ENCODE data around the gene C2orf76. TPM values are rescaled to one million over a fixed set of nuclear protein-coding genes. Genes with fewer than 3 reads are reported as not detected.
A peak's percentile ranks its signal among the peaks of the same experiment; 100 is the strongest.
"Not testable (repeated sequence)": the region's sequence is repeated elsewhere in the genome, so short reads cannot be mapped to it uniquely, and the experiment has no call there.

C2orf76 gene
- polyA plus RNA-seq, 4 donors: 20.8 to 27.1 (median 26.1) TPM

DNA sequence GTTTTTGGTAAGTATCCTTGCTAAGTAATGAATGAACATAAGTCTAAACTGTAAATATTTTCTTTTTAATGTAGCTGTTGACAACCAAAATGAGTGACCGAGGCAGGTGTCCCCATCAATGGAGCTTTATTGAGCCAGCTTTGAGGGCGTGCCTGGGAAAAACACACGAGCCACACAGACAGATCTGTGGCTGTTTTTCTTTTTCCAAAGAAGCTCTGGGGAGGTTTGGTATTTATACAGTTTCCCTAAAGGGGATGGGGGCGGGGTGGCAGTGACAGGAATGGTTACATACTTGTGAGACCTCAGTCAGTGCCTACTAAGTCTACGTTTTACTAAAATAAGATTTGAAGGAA is 11.3 kb upstream of the C2orf76 start:
- DNase-seq (ENCODE audit: low read depth in 4 of 4, low spot score in 3 of 4): no peak

DNA sequence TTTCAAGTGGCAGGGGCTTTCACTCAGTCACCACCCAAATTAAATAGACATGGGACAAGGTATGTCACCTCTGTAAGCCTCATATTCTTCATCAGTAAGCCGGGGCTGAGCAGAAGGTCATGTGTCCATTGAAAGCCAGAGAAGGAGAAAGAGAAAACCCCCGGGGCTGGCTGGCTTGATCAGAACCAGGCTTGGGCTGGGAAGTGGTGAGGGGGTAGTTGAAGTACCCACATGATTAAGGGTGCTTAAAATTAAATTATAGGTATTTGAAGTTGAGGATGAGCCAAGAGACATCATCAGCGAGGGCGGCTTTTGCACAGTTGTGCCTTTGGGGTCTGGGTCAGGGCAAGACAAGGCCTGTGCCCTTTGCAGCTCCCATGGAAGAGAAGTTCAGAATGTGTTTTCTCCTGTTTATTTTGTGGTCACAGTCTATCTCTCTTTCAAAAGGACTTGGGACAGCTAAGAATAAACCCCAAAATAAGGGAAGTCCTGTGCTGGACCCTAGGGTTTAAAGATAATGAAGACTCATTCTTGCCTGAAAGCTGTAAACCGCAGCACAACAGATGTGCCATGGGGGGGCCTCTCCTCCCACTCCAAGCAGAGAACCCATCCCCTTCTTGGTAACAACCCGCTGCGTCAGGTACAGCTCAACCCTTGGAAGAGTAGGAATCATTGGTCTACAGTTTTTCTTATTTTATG is 10.8 kb upstream of the C2orf76 start:
- no peak for DNase-seq (ENCODE audit: low read depth in 4 of 4, low spot score in 3 of 4)

DNA sequence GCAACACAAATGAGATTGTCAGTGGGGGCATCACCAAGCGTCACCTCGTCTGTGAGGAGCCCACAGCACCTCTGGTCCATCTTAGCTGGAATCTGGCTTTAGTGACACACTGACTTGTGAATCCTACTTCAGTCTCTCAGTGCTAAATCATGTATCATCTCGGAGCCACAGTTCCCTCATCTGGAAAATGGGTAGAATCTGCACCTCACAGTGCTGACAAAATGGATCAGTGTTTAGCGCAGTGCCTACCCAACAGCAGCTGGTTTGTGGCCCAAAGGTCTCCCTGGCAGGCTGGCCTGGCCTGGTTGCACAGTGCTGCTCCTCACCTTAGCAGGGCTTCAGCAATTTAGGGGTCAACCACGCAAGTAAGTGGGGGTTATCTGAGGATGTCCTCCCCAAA is 10.2 kb upstream of the C2orf76 start:
- DNase-seq (ENCODE audit: low read depth in 4 of 4, low spot score in 3 of 4): no peak

GRCh38 chr2:119376406-119376805 is 9.8 kb upstream of the C2orf76 start:
- not testable (repeated sequence) for DNase-seq (ENCODE audit: low read depth in 4 of 4, low spot score in 3 of 4)

DNA sequence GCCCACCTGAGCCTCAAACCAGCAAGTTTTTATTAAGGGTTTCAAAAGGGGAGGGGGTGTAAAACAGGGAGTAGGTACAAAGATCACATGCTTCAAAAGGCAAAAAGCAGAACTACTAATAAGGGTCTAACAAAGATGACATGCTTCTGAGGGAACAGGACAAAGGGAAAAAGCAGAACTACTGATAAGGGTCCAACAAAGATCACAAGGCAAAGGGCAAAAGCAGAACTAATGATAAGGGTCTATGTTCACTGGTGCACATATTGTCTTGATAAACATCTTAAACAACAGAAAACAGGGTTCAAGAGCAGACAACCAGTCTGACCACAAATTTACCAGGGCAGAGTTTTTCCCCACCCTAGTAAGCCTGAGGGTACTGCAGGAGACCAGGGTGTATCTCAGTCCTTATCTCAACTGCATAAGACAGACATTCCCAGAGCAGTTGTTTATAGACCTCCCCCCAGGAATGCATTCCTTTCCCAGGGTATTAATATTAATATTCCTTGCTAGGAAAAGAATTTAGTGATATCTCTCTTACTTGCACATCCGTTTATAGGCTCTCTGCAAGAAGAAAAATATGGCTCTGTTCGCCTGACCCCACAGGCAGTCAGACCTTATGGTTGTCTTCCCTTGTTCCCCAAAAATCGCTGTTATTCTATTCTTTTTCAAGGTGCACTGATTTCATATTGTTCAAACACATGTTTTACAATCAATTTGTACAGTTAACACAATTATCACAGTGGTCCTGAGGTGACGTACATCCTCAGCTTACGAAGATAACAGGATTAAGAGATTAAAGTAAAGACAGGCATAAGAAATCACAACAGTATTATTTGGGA is 7.5 kb upstream of the C2orf76 start:
- DNase-seq (ENCODE audit: low read depth in 4 of 4, low spot score in 3 of 4): not testable (repeated sequence)

DNA sequence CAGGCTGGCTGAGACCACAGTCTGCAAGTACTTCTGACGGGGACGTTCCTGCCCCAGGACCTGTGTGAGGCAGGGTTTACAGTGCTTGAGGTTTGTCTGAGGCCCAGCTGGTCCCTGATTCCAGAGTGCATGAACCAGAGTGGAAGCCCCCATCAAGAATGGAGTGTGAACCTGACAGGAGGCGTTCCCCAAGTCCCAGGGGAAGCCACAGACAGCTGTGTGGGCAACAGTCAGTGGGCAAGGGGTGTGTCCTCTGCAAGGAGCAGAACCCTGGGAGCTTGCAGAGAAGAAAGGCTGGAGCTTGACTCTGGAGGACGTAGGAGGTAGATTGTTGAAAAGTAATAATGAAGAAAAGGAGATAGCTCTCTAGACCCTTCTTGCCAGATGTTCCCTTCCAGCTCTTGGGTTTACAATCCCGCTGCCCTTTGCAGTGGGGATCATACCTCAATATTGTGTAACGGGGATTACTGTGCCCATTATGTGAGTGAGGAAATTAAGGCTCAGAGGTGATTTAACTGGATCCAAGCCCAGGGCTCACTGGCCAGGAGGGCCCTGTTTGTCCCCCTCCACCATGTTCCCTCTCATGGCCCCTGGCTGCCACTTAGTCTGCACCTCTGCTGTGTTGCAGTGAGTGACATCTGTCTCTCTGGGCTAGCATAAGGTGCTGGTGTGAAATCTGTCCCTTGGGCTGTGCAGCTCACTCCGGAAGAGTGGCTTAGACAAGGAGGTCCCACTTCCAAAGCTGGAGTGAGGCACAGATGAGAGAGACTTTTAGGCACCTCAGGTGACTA is 6.3 kb upstream of the C2orf76 start:
- DNase-seq (ENCODE audit: low read depth in 4 of 4, low spot score in 3 of 4): no peak

- no peak for DNase-seq (ENCODE audit: low read depth in 4 of 4, low spot score in 3 of 4)
Measured at GRCh38 chr2:119371111-119371510, 4.5 kb upstream of the C2orf76 start.

DNA sequence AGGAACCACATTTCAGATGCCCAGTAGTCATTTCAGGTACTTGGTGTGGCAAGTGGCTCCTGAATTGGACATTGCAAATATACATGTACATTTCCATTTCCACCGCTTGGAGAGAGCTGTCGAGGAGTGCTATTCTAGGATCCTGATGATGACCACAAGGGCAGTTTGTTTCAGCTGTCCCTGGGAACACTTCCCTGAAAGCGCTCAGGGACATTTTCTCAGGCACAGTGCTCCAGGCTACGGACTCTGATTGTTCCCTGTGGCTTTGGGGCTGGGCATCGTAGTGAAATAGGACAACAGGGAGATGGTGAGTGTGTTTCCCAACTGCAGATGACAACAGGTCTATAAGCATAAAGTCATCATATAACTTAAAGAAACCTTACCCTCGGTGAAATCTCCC is 3.2 kb upstream of the C2orf76 start:
- no peak for DNase-seq (ENCODE audit: low read depth in 4 of 4, low spot score in 3 of 4)

DNA sequence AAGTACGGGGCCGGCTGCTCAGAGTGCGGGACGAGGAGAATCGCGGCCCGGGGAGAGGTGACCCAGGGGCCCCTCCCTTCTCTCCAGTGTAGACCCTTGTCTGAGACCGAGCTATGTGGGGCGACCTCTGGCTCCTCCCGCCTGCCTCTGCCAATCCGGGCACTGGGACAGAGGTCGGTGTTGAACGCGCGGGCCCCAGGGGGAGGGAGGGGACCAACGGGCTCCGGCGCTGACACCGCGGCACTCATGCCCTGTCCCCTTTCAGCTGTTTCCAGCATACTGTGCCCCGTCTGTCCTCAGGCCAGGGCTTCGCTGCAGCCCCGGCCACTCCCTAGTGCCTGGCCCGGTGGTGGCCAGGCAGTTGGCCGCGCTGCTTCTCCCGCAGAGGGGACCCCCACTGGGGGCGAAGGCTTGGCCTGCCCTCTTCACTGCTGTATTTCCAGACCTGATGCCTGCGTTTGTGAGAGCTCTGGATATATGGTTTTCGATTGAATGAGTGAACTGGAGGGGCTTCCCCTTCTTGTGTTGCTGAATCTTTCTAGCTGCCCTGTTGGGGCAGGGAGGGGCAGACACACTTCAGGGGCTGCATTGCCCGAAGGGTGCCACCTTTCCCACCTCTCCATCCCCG is 952 bp upstream of the C2orf76 start:
- DNase-seq (ENCODE audit: low read depth in 4 of 4, low spot score in 3 of 4): peak in 1 of 4 donors; percentile 25

- peak in 1 of 4 donors; percentile 49 for DNase-seq (ENCODE audit: low read depth in 4 of 4, low spot score in 3 of 4)
Measured at GRCh38 chr2:119366161-119366648, 429 bp downstream of the C2orf76 start.

GRCh38 chr2:119365436-119365835 is 1.2 kb downstream of the C2orf76 start:
- no peak for DNase-seq (ENCODE audit: low read depth in 4 of 4, low spot score in 3 of 4)

DNA sequence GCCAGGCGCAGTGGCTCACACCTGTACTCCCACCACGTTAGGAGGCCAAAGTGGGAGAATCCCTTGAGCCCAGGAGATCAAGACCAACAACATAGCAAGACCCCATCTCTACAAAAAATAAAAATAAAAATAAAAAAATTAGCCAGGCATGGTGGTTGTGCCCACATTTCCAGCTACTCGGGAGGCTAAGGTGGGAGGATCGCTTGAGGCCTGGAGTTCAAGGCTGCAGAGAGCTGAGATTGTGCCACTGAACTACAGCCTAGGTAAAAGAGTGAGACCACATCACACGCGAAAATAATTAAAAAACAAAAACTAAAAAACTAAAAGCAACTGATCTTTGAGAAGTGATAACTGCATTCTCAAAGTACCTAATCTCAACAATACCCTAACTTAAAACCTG is 1.8 kb downstream of the C2orf76 start:
- no peak for DNase-seq (ENCODE audit: low read depth in 4 of 4, low spot score in 3 of 4)

DNA sequence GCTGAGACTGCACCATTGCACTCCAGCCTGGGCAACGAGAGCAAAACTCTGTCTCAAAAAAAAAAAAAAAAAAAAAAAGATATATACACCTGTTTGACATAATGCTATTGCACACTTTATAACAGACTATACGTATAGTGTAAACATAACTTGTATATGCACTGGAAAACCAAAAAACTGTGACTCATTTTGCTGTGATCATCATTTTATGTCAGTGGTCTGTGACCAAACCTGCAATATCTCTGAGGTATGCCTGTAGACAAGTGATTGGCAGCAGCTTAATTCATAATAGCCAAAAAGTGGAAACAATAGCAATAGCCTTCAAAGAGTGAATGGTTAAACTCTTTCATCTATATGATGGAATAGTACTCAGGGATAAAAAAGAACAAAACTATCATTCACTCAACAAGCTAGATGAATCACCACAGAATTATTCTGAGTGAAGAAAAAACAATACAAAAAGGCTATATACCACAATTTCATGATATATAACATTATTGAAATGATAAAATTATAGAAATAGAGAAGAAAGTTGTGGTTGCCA is 6.1 kb downstream of the C2orf76 start:
- no peak for DNase-seq (ENCODE audit: low read depth in 4 of 4, low spot score in 3 of 4)

DNA sequence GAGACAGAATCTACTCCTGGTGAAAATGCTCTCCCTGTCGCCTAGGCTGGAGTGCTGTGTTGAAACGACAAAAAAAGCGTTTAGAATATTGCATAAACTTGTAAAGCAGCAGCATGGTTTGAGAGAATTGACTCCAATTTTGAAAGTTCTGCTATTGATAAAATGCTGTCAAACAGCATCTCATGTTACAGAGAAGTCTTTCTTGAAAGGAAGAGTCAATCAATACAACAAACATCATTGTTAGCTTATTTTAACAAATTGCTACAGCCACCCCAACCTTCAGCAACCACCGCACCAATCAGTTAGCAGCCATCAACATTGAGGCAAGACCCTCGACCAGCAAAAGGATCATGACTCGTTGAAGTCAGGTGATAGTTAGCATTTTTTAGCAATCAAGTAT is 6.9 kb downstream of the C2orf76 start:
- DNase-seq (ENCODE audit: low read depth in 4 of 4, low spot score in 3 of 4): no peak

DNA sequence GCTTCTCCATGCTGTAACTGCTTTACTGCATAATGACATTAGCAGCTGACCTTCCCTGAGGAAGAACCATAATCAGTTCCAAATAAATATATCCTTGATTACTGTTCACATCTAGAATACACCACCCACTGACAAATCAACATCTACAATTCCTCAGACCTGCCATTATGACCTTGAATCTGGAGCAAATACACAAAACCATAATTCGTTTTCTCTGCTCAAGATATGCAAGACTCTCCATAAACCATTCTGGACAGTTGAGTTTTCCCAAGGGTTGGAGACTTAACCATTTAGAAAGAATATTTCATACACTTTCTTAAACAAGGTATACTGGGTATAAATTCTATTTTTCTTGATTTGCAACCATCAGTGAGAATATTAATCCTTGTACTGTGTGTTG is 11.8 kb downstream of the C2orf76 start:
- DNase-seq (ENCODE audit: low read depth in 4 of 4, low spot score in 3 of 4): no peak

DNA sequence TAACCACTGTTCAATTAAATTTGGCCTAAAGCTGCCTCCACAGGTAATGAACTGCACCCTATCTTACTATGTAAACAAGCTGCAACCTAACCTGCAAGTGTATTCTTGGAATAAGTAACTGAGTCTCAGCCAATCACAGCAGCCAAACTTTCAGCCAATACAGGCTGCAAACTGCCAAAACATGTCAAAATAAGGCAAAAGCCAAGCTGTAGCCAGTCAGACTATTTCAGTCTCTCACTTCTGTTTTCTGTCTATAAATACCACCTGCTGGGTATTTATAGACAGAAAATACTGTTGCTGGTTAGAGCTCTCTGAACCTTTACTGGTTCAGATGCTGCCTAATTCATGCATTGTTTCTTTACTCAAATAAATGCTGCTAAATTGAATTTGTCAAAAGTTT is 14.3 kb downstream of the C2orf76 start:
- no peak for DNase-seq (ENCODE audit: low read depth in 4 of 4, low spot score in 3 of 4)

- DNase-seq (ENCODE audit: low read depth in 4 of 4, low spot score in 3 of 4): no peak
Measured at GRCh38 chr2:119350311-119350998, 16.2 kb downstream of the C2orf76 start.

- no peak for DNase-seq (ENCODE audit: low read depth in 4 of 4, low spot score in 3 of 4)
Measured at GRCh38 chr2:119349289-119349688, 17.3 kb downstream of the C2orf76 start.

DNA sequence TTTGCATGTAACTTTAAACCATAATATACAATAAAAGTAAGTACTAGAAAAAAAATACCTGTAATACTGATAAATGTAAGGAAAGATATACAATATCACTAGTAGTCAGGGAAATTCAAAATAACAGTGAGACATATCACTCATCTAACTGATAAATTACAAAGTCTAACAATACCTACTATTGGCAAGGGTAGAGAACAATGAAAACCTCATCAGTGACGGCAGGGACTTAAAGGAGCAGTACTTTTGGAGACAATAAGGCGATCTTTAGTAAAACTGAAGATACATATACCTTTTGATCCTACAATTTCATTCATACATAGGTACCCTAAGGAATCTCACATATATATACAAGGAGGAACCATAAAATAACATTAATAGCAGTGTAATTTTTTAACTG is 24.9 kb downstream of the C2orf76 start:
- no peak for DNase-seq (ENCODE audit: low read depth in 4 of 4, low spot score in 3 of 4)

GRCh38 chr2:119339562-119339923 is 27.1 kb downstream of the C2orf76 start:
- no peak for DNase-seq (ENCODE audit: low read depth in 4 of 4, low spot score in 3 of 4)

All from right renal pelvis (tissue), 4 donors.